ENCODE results near the gene UCK1.
A peak's percentile ranks its signal among the peaks of the same experiment; 100 is the strongest.

Gene UCK1

DNA sequence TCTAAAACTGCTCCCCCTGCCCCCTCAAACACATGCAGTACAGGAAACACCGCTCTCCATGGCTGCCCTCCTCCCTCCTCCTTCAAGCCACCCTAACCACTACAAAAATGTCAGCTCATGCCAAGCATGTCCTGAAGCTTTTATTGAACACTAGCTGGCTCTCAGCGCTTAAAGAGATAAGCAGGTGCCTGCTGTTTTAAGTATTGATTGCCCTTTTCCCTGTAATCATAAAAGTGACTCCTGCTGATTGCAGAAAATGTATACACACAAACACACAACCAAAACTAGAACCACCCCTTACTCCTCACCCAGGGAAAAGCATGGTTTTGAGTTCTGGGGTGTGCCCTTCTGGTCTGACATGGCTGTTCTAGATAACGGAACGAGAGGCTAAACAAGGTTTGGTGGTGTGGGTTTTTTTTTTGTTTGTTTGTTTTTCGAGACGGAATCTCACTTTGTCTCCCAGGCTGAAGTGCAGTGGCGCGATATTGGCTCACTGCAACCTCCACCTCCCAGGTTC, 3.7 kb upstream of the UCK1 start:
- TF ChIP-seq, protein P1, sequence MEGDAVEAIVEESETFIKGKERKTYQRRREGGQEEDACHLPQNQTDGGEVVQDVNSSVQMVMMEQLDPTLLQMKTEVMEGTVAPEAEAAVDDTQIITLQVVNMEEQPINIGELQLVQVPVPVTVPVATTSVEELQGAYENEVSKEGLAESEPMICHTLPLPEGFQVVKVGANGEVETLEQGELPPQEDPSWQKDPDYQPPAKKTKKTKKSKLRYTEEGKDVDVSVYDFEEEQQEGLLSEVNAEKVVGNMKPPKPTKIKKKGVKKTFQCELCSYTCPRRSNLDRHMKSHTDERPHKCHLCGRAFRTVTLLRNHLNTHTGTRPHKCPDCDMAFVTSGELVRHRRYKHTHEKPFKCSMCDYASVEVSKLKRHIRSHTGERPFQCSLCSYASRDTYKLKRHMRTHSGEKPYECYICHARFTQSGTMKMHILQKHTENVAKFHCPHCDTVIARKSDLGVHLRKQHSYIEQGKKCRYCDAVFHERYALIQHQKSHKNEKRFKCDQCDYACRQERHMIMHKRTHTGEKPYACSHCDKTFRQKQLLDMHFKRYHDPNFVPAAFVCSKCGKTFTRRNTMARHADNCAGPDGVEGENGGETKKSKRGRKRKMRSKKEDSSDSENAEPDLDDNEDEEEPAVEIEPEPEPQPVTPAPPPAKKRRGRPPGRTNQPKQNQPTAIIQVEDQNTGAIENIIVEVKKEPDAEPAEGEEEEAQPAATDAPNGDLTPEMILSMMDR (IDR thresholded peaks at IDR 0.05), result no peak
- peaks cover 27% of the 10 kb centered on the region for H3K9me3 Mint-ChIP-seq
- no peak overlapping the region for H3K27ac Mint-ChIP-seq
- H3K36me3 Mint-ChIP-seq (ENCODE audit: low read depth), result no peaks in the 10 kb centered on the region
- peaks cover 24% of the 10 kb centered on the region for H3K4me1 Mint-ChIP-seq
- H3K27me3 Mint-ChIP-seq (ENCODE audit: low read depth, poor library complexity), result peaks cover 12% of the 10 kb centered on the region
- no peak for DNase-seq
- H3K4me3 Mint-ChIP-seq, result no peak overlapping the region

DNA sequence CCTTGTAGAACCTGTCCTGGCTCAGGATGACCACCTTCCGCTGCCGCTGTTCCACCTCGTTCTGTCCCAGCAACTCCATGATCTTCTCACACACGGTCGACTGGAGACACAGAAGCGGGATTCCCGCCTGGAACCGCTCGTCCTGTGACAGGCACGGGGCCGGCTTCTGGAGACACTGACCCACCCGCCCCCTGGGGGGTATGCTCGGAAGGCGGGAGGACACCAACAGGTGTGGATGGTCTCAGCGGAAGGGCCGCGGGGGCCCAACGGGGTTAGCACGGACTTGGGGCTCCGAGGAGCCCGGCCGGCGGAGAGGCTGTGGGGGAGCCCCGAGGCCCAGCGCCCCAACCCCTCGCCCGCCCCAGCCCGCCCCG, 530 bp downstream of the UCK1 start:
- Mint-ChIP-seq H3K4me3 (peak overlapping the region; percentile 88), H3K36me3 (ENCODE audit: low read depth) (peaks cover 25% of the 10 kb centered on the region), H3K27ac (peak overlapping the region; percentile 90), H3K9me3 (peaks cover 2% of the 10 kb centered on the region), H3K27me3 (ENCODE audit: low read depth, poor library complexity) (peaks cover 4% of the 10 kb centered on the region), H3K4me1 (peaks cover 28% of the 10 kb centered on the region)
- DNase-seq, result peak; percentile 62
- TF ChIP-seq, protein P1 (IDR thresholded peaks at IDR 0.05), result no peak

DNA sequence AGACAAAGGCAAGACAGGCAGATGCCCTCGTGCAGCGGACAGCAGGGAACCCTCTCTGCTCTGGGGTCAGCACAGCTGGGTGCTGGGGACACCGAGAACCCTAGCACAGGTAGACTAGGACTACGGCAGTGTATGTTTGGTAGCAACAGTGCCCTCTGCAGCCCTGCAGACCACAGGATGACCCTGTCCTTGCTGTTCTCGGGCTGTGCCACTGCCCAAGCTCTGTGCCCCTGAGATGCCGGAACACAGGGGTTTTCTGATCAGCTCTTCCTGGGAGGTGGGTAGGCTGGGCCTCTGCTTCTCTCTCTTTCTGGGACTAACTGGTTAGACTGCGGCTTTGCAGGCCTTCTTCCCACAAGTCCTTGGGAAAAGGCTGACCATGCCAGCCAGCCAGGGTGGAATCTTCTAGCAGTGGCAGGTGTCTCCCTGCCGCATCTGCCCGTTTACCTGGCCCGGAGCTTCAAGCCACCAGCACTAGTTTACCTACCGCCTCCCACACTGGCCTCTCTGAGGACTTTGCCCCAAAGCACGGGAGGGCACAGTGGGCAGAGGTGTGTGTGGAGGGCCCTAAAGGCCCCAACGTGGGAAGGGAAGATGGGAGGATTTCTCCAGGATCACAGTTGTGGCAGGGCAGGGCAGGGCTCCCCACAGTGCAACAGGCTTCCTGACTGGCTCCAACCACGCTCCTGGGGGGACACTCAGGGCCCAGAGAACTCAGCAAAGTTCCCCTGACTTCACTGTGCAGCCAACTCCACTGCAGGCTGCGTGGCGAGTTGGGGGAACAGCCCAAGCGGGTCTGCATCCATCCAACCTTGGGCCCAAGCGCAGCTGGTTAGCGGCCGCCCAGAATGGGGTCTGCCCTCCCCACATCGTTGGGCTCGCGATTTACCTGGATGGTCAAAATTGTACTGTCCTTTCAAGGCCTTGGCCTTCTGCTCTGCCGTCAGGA, 1.2 kb downstream of the UCK1 start:
- TF ChIP-seq, protein P1 (IDR thresholded peaks at IDR 0.05), result no peak
- Mint-ChIP-seq H3K27me3 (ENCODE audit: low read depth, poor library complexity) (peaks cover 4% of the 10 kb centered on the region), H3K36me3 (ENCODE audit: low read depth) (peaks cover 25% of the 10 kb centered on the region), H3K9me3 (no peaks in the 10 kb centered on the region), H3K4me3 (peak overlapping the region; percentile 88), H3K4me1 (peaks cover 27% of the 10 kb centered on the region), H3K27ac (peak overlapping the region; percentile 90)
- DNase-seq, result no peak

DNA sequence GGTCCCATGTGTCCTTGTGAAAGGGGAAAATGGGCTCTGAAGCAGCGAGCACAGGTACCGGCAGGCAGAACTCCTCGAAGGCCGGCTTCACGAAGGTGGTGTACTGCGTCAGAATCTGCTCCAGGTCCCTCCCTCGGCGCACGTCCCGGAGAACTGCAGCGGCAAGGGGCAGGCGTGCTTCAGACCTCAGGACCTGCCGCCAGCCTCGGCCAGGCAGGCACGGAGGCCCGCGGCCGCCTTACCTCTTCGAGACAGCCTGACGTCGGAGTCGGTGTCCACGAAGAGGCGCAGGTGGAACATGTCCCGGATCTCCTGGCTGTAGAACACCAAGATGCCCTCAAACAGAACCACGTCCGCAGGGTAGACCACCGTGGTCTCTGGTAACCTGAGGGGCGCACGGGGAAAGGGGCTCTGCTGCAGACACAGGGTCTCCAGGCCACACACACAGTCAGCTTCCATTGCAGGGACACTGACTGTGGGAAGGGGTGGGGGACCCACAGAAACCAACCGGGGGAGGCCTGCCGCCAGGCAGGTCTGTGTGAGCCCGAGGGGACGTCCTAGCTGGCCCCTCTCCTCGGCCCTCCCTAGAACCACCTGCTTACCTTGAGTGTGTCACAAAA, 2.1 kb downstream of the UCK1 start:
- Mint-ChIP-seq H3K27me3 (ENCODE audit: low read depth, poor library complexity) (peaks cover 4% of the 10 kb centered on the region), H3K4me1 (peaks cover 20% of the 10 kb centered on the region), H3K36me3 (ENCODE audit: low read depth) (peaks cover 29% of the 10 kb centered on the region), H3K9me3 (no peaks in the 10 kb centered on the region), H3K4me3 (peak overlapping the region; percentile 58), H3K27ac (no peak overlapping the region)
- TF ChIP-seq, protein P1 (IDR thresholded peaks at IDR 0.05), result no peak
- DNase-seq, result no peak

DNA sequence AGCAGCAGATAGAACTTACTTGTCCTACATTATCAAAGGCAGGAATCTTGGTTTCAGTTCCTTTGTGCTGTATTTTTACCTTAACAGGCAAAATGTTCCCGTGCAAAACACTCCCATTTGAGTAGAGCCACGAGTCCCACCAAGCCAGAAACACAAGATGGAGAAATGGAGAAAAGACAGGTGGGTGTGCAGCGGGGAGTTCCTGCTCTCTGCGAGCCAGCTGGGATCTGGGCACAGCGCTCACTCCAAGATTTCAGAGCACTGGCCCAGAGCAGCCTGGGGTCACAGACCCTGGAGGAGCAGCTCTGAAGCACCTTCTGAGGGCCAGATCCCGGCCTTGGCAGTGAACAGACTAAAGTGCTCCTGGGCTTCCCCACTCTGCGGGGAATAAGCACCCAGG, 2.9 kb downstream of the UCK1 start:
- peaks cover 20% of the 10 kb centered on the region for H3K4me1 Mint-ChIP-seq
- peak overlapping the region; percentile 58 for H3K4me3 Mint-ChIP-seq
- H3K27ac Mint-ChIP-seq, result no peak overlapping the region
- peaks cover 29% of the 10 kb centered on the region for H3K36me3 Mint-ChIP-seq (ENCODE audit: low read depth)
- TF ChIP-seq, protein P1 (IDR thresholded peaks at IDR 0.05), result no peak
- DNase-seq, result no peak
- peaks cover 4% of the 10 kb centered on the region for H3K27me3 Mint-ChIP-seq (ENCODE audit: low read depth, poor library complexity)
- H3K9me3 Mint-ChIP-seq, result no peaks in the 10 kb centered on the region

Measured in nephron progenitor cell (in vitro differentiated cells).